HG03045 (cell line): ENCODE data around the gene PPP1R37.
"Not testable (repeated sequence)": the region's sequence is repeated elsewhere in the genome, so short reads cannot be mapped to it uniquely, and the experiment has no call there.

Experiments
- ATAC-seq: cut with Tn5 transposase; IDR thresholded peaks from one replicate; pipeline ENCODE4 v1.9.1; 2021; ENCODE audit warnings: mild to moderate bottlenecking, moderate library complexity; ENCODE audit not compliant: unreplicated experiment

Gene PPP1R37

DNA sequence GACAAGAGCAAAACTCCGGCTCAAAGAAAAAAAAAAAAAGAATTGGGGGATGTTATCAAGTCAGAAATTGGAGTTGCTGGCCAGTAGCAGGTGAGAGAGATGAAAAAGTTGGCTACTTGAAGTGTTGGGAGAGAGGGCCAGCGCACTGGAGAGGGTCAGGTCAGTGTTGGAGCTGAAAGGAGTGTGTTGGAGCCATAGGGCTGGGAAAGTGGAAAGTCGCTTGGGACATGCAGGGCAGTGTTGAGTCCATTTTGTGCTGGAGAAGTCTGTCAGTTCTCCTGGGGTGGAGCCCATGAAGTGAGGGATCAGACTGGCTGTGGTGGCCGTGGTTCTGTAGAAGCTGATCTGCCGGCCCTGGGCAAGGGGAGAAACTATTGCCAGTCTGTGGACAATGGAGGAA lies 1.7 kb downstream of the PPP1R37 start:
- no peak for ATAC-seq

GRCh38 chr19:45095496-45096413 lies 2.8 kb downstream of the PPP1R37 start:
- ATAC-seq: no peak

DNA sequence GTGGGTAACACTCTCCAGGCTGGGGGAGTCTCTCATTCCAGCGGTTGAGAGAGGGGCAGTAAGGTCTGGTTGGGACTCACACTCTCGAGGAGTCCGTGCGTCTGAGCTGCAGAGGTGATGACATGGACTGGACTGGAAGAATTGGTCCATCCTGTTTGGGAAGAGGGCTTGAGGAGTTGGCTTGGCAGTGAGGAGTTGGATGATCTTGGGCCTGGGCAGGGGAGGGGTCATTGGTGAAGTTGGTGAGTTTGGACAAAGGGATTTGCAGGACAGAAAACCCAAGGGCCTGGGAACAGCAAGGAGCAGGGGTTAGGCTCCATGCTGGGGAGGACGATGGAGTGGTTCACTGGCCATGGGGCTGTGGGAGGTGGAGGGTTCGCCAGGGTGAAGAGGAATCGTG lies 3.7 kb downstream of the PPP1R37 start:
- no peak for ATAC-seq

- no peak for ATAC-seq
Observed at GRCh38 chr19:45097450-45097775, 4.4 kb downstream of the PPP1R37 start.

- no peak for ATAC-seq
Observed at GRCh38 chr19:45097776-45098520, 5.0 kb downstream of the PPP1R37 start.

- ATAC-seq: no peak
Observed at GRCh38 chr19:45098521-45099466, 5.8 kb downstream of the PPP1R37 start.

- ATAC-seq: no peak
Observed at GRCh38 chr19:45099467-45100191, 6.7 kb downstream of the PPP1R37 start.

DNA sequence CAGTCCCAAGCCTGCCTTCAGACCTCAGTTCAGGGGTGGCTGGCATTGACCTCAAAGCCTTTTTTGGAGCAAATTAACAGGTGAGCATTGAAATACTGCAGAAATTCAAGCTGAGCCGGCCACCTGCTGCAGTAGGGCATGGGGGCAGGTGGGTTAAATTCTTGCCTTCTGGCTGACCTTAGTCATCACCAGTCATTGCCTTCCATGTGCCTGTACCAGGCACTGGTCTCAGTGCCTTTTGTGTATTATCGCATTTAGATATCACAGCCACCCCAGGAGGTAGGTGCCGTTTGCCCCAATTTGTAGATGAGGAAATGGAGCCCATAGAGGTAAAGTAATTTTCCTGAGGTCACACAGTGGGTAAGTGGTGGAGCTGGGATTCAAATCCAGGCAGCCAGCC lies 7.2 kb downstream of the PPP1R37 start:
- ATAC-seq: no peak

DNA sequence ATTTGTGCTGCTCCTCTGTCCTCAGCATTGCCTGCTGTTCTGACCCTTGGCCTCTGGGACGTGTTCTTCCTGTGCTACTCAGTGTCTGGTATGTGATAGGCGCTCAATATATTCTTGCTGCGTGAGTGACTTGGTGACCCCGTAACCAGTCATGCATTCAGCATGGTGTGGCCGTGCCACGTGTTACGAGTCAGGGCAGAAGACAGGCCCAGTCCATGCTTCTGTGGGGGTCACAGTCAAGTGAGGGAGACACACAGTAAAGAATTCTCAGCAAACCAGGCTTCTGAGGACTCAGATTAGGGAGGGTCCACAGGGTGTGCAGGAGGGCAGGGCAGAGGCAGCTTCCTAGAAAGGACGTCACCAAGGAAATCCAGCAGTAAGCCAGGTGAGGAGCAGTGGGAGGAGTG lies 7.9 kb downstream of the PPP1R37 start:
- no peak for ATAC-seq

DNA sequence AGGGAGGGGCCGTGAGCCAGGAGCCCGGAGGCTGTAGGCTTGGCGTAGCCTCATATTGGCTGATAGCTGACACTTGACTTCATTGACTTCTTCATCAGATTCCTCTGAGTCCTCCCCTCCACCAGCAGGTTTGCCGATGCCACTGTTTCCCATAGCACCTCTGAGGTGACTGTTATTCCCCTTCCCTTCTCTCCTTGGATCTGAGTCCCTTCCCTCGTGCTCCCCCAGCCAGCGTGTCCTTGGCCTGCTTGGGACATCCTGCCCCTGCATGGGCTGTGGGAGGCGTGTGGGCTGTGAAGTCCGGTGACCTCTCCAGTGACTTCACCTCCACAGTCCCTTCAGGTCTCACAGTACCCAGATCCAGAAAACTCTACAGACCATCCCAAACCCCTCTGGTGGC lies 8.8 kb downstream of the PPP1R37 start:
- no peak for ATAC-seq

- no peak for ATAC-seq
Observed at GRCh38 chr19:45102481-45102880, 9.5 kb downstream of the PPP1R37 start.

DNA sequence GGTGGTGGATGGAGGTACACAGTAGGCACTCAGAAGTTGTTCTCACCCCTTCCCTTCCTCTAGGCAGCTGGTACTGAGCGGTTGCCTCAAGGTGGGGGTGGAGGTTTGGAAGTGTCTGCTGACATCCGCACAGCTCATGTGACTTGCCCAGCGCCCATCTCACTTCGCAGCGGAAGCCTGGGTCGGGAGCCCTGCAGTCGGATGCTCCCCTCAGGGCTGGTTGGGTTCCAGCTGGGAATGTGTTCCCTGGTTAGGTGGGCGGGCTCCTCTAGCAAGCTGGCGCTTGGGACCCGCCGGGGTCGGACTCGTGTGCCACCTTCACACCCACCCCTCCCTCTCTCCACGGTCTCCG lies 10.2 kb downstream of the PPP1R37 start:
- no peak for ATAC-seq

DNA sequence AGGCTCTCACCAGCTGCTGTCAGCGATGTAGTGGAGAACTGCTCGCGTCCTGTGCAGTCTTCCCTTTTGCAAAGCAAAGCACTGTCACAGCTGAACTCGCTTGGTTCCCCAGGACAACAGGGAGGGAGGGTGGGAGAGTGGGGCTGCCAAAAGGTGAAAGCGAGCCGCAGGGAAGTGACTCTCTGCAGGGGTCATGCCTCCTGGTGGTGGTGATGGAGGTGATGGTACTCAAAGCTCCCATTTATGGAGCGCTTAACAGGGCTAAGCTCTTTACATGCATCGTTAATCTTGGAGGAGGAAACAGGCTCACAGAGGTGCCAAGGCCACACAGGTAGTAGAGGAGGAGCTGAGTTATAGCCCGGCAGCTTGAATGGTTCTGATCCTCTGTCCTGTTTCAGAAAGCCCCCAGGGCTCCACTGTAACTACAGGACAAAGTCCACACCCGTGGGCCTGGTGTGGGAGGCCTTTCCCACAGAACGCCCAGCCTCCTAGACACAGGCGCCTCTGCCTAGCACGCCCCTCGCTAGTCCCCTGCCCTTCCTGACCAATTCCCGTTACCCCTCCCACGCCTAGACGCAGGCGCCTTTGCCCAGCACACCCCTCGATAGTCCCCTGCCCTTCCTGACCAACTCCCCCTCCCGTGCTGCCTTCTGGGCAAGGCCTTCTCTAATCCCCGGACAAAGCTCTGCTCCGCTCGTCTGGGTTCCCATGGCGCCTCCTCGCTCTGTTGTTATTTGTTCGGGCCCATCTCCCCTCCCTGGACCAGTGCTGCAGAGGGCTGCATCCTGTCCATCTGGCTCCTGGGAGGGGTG lies 10.7 kb downstream of the PPP1R37 start:
- ATAC-seq: no peak

DNA sequence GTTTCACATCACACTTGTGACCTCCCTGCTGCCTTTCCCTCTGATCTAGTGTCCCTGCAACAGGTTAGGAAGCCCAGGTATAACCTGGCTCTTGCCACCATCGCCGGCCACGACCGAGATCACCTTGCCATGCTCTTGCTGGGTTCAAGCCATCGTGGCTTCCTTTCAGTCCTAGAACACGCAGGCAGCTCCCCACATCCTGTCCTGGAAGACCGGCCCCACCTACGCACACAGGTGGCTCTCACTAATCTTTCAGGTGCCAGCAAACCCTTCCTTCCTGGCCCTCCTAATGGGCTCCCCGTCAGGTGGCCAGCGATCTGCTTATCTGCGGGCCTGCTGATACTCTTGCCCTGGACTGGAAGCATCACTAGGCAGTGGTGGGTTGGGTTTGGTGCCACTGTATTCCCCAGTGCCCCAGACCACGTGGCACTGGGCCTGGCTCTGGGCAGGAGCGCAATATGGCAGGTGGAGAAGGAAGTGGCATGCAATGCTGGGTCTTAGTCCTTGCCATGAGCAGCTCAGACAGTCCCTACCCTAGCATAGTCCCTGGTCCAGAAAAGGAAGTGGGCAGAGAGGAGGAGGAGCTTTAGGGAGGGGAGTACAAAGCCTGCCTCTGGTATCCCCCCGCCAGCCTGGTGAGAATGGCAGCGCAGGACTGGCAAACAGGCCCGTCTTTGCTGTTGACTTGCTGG lies 11.8 kb downstream of the PPP1R37 start:
- ATAC-seq: no peak

GRCh38 chr19:45106363-45106762 lies 13.4 kb downstream of the PPP1R37 start:
- not testable (repeated sequence) for ATAC-seq

DNA sequence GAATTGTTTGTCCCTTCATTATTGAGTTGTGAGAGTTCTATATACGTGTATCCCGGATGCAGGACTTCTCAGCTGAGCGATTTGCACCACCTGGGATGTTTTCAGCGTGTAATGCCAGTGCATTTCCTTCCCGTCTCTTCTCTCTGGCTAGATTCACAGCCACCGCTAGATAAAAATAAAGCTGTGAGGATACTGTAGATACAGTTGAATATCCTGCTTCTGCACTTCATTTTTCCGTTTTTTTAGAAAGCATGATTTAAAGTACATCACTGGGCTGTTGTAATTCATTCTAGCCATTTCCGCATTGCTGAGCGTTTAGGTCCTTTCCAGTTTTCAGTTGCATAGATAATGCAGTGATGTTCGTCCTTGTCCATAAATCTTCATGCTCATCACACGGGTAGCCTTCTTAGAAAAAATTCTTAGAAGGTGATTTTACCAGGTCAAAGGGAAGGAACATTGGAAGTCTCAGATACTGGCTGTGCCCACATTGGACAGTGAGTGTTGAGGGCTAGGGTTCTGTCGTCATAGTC lies 14.7 kb downstream of the PPP1R37 start:
- ATAC-seq: no peak

GRCh38 chr19:45110851-45111266 lies 17.9 kb downstream of the PPP1R37 start:
- ATAC-seq: no peak

GRCh38 chr19:45112111-45112827 lies 19.3 kb downstream of the PPP1R37 start:
- ATAC-seq: no peak
